ENCODE results near the gene TWSG1. TPM values are rescaled to one million over a fixed set of nuclear protein-coding genes. Genes with fewer than 3 reads are reported as not detected.
"Not testable (repeated sequence)": the region's sequence is repeated elsewhere in the genome, so short reads cannot be mapped to it uniquely, and the experiment has no call there.

Gene TWSG1
- total and polyA plus RNA-seq, 4 donors: 32.5 to 73.6 (median 39.9) TPM

GRCh38 chr18:9373254-9373653 is 38.7 kb downstream of the TWSG1 start:
- not testable (repeated sequence) for H3K36me3 ChIP-seq (ENCODE audit: control insufficient read depth, insufficient read depth, low read length); DNase-seq (ENCODE audit: low read depth in 4 of 6, low spot score in 6 of 6); H3K4me3 ChIP-seq (ENCODE audit: low read depth, low read length); H3K4me1 ChIP-seq (ENCODE audit: control insufficient read depth, insufficient read depth, low read length); H3K9me3 ChIP-seq (ENCODE audit: control insufficient read depth, insufficient read depth, low read length); H3K27ac ChIP-seq (ENCODE audit: low read depth, low read length); H3K27me3 ChIP-seq (ENCODE audit: control insufficient read depth, insufficient read depth, low read length)
- no CpG with 5 or more reads among the region's 1 CpG for whole genome bisulfite sequencing (ENCODE audit: insufficient coverage)

DNA sequence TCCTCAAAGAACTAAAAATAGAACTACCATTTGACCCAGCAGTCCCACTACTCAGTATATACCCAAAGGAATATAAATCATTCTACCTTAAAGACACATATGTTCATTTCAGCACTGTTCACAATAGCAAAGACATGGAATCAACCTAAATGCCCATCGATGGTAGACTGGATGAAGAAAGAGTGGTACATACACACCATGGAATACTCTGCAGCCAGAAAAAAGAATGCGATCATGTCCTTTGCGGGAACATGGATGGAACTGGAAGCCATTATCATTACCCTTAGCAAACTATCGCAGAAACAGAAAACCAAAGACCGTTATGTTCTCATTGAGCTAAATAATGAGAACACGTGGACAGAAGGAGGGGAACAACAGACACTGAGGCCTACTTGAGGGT is 44.5 kb downstream of the TWSG1 start:
- no peak for DNase-seq (ENCODE audit: low read depth in 4 of 6, low spot score in 6 of 6)
- Histone ChIP-seq H3K4me3 (ENCODE audit: low read depth, low read length) (no peak overlapping the region), H3K9me3 (ENCODE audit: control insufficient read depth, insufficient read depth, low read length) (peaks cover 2% of the 10 kb centered on the region), H3K27ac (ENCODE audit: low read depth, low read length) (no peak overlapping the region), H3K27me3 (ENCODE audit: control insufficient read depth, insufficient read depth, low read length) (no peaks in the 10 kb centered on the region), H3K36me3 (ENCODE audit: control insufficient read depth, insufficient read depth, low read length) (no peaks in the 10 kb centered on the region), H3K4me1 (ENCODE audit: control insufficient read depth, insufficient read depth, low read length) (no peaks in the 10 kb centered on the region)
- WGBS (ENCODE audit: insufficient coverage): no CpG with 5 or more reads among the region's 6 CpGs

DNA sequence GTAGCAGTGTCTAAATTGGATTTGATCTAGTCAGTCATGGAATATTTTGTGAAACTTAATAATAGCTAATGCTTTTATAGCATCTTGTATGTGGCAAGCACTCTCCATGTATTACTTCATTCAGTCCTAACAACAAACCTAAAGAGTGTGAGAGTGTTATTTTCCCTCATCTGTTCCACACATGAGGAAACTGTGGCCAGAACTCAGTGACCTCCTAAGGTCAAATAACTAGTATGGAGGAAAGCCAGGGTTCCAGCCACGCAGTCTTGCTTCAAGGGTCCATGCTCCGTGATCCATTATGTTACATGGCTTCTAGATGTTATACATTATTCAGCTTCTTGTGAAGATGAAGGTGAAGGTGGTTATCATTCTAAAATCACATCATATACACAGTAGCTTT is 45.5 kb downstream of the TWSG1 start:
- WGBS (ENCODE audit: insufficient coverage): no CpG with 5 or more reads among the region's 2 CpGs
- no peak overlapping the region for H3K27ac ChIP-seq (ENCODE audit: low read depth, low read length)
- no peaks in the 10 kb centered on the region for H3K27me3 ChIP-seq (ENCODE audit: control insufficient read depth, insufficient read depth, low read length)

GRCh38 chr18:9380621-9381395 is 46.2 kb downstream of the TWSG1 start:
- DNase-seq (ENCODE audit: low read depth in 4 of 6, low spot score in 6 of 6): peak in 4 of 6 donors; percentile 40 to 95 (median 74)
- Histone ChIP-seq H3K9me3 (ENCODE audit: control insufficient read depth, insufficient read depth, low read length) (peaks cover 2% of the 10 kb centered on the region), H3K36me3 (ENCODE audit: control insufficient read depth, insufficient read depth, low read length) (no peaks in the 10 kb centered on the region), H3K4me3 (ENCODE audit: low read depth, low read length) (no peak overlapping the region), H3K4me1 (ENCODE audit: control insufficient read depth, insufficient read depth, low read length) (no peaks in the 10 kb centered on the region), H3K27ac (ENCODE audit: low read depth, low read length) (peak overlapping the region; percentile 25), H3K27me3 (ENCODE audit: control insufficient read depth, insufficient read depth, low read length) (no peaks in the 10 kb centered on the region)
- WGBS (ENCODE audit: insufficient coverage): 0% methylated on average over 1 of the region's 4 CpGs

More for the DNA sequence above, 45.5 kb downstream of the TWSG1 start:
- no peak overlapping the region for H3K4me3 ChIP-seq (ENCODE audit: low read depth, low read length)
- DNase-seq (ENCODE audit: low read depth in 4 of 6, low spot score in 6 of 6): peak in 1 of 6 donors; percentile 18
- no peaks in the 10 kb centered on the region for H3K4me1 ChIP-seq (ENCODE audit: control insufficient read depth, insufficient read depth, low read length)
- H3K9me3 ChIP-seq (ENCODE audit: control insufficient read depth, insufficient read depth, low read length): peaks cover 2% of the 10 kb centered on the region
- H3K36me3 ChIP-seq (ENCODE audit: control insufficient read depth, insufficient read depth, low read length): no peaks in the 10 kb centered on the region

- no peak for DNase-seq (ENCODE audit: low read depth in 4 of 6, low spot score in 6 of 6)
- H3K27ac ChIP-seq (ENCODE audit: low read depth, low read length): no peak overlapping the region
- H3K4me3 ChIP-seq (ENCODE audit: low read depth, low read length): no peak overlapping the region
- WGBS (ENCODE audit: insufficient coverage): no CpG with 5 or more reads among the region's 1 CpG
- H3K9me3 ChIP-seq (ENCODE audit: control insufficient read depth, insufficient read depth, low read length): peaks cover 8% of the 10 kb centered on the region
- no peaks in the 10 kb centered on the region for H3K27me3 ChIP-seq (ENCODE audit: control insufficient read depth, insufficient read depth, low read length)
- H3K36me3 ChIP-seq (ENCODE audit: control insufficient read depth, insufficient read depth, low read length): peaks cover 8% of the 10 kb centered on the region
- no peaks in the 10 kb centered on the region for H3K4me1 ChIP-seq (ENCODE audit: control insufficient read depth, insufficient read depth, low read length)
These were observed 52.3 kb downstream of the TWSG1 start for GRCh38 chr18:9386879-9387278.

- Histone ChIP-seq H3K36me3 (ENCODE audit: control insufficient read depth, insufficient read depth, low read length) (peaks cover 8% of the 10 kb centered on the region), H3K4me1 (ENCODE audit: control insufficient read depth, insufficient read depth, low read length) (no peaks in the 10 kb centered on the region), H3K27me3 (ENCODE audit: control insufficient read depth, insufficient read depth, low read length) (no peaks in the 10 kb centered on the region), H3K4me3 (ENCODE audit: low read depth, low read length) (no peak overlapping the region), H3K27ac (ENCODE audit: low read depth, low read length) (no peak overlapping the region), H3K9me3 (ENCODE audit: control insufficient read depth, insufficient read depth, low read length) (peaks cover 9% of the 10 kb centered on the region)
- DNase-seq (ENCODE audit: low read depth in 4 of 6, low spot score in 6 of 6): no peak
- WGBS (ENCODE audit: insufficient coverage): no CpG with 5 or more reads among the region's 1 CpG
These were observed 53.3 kb downstream of the TWSG1 start for GRCh38 chr18:9387891-9388290.

DNA sequence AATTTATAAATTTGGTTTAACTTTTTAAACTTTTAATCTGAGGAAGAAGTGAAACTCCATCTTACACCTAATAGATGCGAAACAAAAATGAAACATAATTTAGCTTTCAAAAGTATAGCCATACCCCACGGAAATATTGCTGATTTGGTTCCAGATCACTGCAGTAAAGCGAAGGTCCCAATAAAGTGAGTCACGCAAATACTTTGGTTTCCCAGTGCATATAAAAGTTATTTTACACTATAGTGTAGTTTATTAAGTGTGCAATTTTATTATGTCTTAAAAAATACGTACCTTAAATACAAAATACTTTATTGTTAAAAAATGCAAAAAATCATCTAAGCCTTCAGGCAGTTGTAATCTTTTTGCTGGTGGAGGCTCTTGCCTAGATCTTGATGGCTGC is 55.1 kb downstream of the TWSG1 start:
- Histone ChIP-seq H3K4me1 (ENCODE audit: control insufficient read depth, insufficient read depth, low read length) (no peaks in the 10 kb centered on the region), H3K27ac (ENCODE audit: low read depth, low read length) (no peak overlapping the region), H3K36me3 (ENCODE audit: control insufficient read depth, insufficient read depth, low read length) (peaks cover 8% of the 10 kb centered on the region), H3K4me3 (ENCODE audit: low read depth, low read length) (no peak overlapping the region), H3K9me3 (ENCODE audit: control insufficient read depth, insufficient read depth, low read length) (peaks cover 9% of the 10 kb centered on the region), H3K27me3 (ENCODE audit: control insufficient read depth, insufficient read depth, low read length) (no peaks in the 10 kb centered on the region)
- no peak for DNase-seq (ENCODE audit: low read depth in 4 of 6, low spot score in 6 of 6)
- WGBS (ENCODE audit: insufficient coverage): no CpG with 5 or more reads among the region's 5 CpGs

DNA sequence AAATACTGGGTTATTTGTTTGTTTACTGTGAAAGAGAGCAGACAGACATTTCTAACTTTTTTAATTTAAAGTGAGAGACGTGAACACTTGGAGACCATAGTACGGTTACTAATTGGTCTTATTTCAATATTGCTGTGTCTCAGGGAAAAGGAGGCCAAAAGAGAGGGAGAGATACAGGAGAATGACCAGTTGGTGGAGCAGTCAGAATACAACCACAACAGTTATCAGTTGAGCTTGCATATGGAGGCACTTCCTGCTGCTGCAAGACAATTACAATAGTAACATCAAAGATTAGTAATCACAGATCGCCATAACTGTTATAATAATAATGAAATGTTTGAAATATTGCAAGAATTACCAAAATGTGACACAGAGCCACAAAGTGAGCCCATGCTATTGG is 58.2 kb downstream of the TWSG1 start:
- no peak for DNase-seq (ENCODE audit: low read depth in 4 of 6, low spot score in 6 of 6)
- Histone ChIP-seq H3K27me3 (ENCODE audit: control insufficient read depth, insufficient read depth, low read length) (no peaks in the 10 kb centered on the region), H3K36me3 (ENCODE audit: control insufficient read depth, insufficient read depth, low read length) (peaks cover 18% of the 10 kb centered on the region), H3K27ac (ENCODE audit: low read depth, low read length) (no peak overlapping the region), H3K9me3 (ENCODE audit: control insufficient read depth, insufficient read depth, low read length) (peaks cover 9% of the 10 kb centered on the region), H3K4me3 (ENCODE audit: low read depth, low read length) (no peak overlapping the region), H3K4me1 (ENCODE audit: control insufficient read depth, insufficient read depth, low read length) (no peaks in the 10 kb centered on the region)
- 80% methylated on average over 1 of the region's 3 CpGs for WGBS (ENCODE audit: insufficient coverage)

GRCh38 chr18:9394046-9394445 is 59.5 kb downstream of the TWSG1 start:
- DNase-seq (ENCODE audit: low read depth in 4 of 6, low spot score in 6 of 6): peak in 1 of 6 donors; percentile 73
- Histone ChIP-seq H3K9me3 (ENCODE audit: control insufficient read depth, insufficient read depth, low read length) (peaks cover 9% of the 10 kb centered on the region), H3K27ac (ENCODE audit: low read depth, low read length) (no peak overlapping the region), H3K4me1 (ENCODE audit: control insufficient read depth, insufficient read depth, low read length) (no peaks in the 10 kb centered on the region), H3K27me3 (ENCODE audit: control insufficient read depth, insufficient read depth, low read length) (no peaks in the 10 kb centered on the region), H3K36me3 (ENCODE audit: control insufficient read depth, insufficient read depth, low read length) (peaks cover 24% of the 10 kb centered on the region), H3K4me3 (ENCODE audit: low read depth, low read length) (no peak overlapping the region)
- WGBS (ENCODE audit: insufficient coverage): 73% methylated on average over 2 of the region's 3 CpGs

GRCh38 chr18:9400197-9400596 is 65.6 kb downstream of the TWSG1 start:
- H3K36me3 ChIP-seq (ENCODE audit: control insufficient read depth, insufficient read depth, low read length): peaks cover 16% of the 10 kb centered on the region
- H3K4me1 ChIP-seq (ENCODE audit: control insufficient read depth, insufficient read depth, low read length): no peaks in the 10 kb centered on the region
- H3K27ac ChIP-seq (ENCODE audit: low read depth, low read length): no peak overlapping the region
- no peak for DNase-seq (ENCODE audit: low read depth in 4 of 6, low spot score in 6 of 6)
- no peaks in the 10 kb centered on the region for H3K9me3 ChIP-seq (ENCODE audit: control insufficient read depth, insufficient read depth, low read length)
- 64% methylated on average over 2 of the region's 5 CpGs for WGBS (ENCODE audit: insufficient coverage)
- H3K4me3 ChIP-seq (ENCODE audit: low read depth, low read length): no peak overlapping the region
- H3K27me3 ChIP-seq (ENCODE audit: control insufficient read depth, insufficient read depth, low read length): no peaks in the 10 kb centered on the region

Data from spinal cord (tissue), 10 donors.